ENCODE results near the gene CRX.

DNA sequence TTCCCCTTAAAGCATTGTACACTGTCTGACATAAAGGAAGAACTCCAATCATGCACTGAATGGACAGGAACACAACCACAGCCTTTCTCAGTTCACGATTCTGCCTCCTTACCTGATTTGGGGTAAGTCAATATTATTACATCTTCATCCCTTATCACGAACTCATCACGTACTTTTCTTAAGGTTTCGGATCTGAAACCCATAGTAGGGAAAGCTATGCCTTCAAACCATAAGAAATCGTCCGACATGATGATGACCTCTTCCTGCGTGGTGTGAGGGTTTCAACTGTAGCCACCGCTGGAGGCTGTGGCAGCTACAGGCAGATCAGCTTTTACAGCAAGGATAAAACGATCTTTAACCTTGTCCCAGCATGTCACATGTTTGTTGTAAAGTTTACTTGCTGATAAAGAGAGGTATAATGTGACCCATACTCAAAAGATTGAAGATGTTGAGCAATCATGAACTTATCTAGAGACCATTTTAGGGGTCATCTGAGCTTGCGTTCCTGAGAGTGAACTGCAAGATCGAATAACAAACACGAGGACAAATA is 64.3 kb downstream of the CRX start, which contains the start of gene SULT2A1:
- TF ChIP-seq, protein P1, sequence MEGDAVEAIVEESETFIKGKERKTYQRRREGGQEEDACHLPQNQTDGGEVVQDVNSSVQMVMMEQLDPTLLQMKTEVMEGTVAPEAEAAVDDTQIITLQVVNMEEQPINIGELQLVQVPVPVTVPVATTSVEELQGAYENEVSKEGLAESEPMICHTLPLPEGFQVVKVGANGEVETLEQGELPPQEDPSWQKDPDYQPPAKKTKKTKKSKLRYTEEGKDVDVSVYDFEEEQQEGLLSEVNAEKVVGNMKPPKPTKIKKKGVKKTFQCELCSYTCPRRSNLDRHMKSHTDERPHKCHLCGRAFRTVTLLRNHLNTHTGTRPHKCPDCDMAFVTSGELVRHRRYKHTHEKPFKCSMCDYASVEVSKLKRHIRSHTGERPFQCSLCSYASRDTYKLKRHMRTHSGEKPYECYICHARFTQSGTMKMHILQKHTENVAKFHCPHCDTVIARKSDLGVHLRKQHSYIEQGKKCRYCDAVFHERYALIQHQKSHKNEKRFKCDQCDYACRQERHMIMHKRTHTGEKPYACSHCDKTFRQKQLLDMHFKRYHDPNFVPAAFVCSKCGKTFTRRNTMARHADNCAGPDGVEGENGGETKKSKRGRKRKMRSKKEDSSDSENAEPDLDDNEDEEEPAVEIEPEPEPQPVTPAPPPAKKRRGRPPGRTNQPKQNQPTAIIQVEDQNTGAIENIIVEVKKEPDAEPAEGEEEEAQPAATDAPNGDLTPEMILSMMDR (conservative IDR thresholded peaks at IDR 0.05 in 1 of 2, IDR thresholded peaks at IDR 0.05 in 1 of 2; ENCODE audit: extremely low read depth in 1 of 2, insufficient read depth in 1 of 2, low read depth in 1 of 2, low read length in 2 of 2), result no peak
- no peak for TF ChIP-seq EZH2 (IDR thresholded peaks at IDR 0.05; ENCODE audit: borderline replicate concordance, low read length)
